Ovary (tissue), 9 donors: ENCODE results near the gene MPRIP. TPM values are rescaled to one million over a fixed set of nuclear protein-coding genes. Genes with fewer than 3 reads are reported as not detected.
A peak's percentile ranks its signal among the peaks of the same experiment; 100 is the strongest.

Source experiments
- DNase-seq, 5 donors: peaks; one replicate each; pipeline ENCODE4 v3.0.0-alpha.2; 2019 to 2020
- H3K27ac ChIP-seq, 2 donors: fragments of 200-600 bp; one replicate each; pipeline versions ENCODE4 v1.5.1 to v1.8.0; 2019 to 2022
- H3K27me3 ChIP-seq: fragments of 200-600 bp; one replicate; pipeline ENCODE4 v1.8.0; 2022
- H3K36me3 ChIP-seq: fragments of 200-600 bp; sonication (generic); one replicate; pipeline ENCODE4 v1.5.1; 2019
- H3K4me1 ChIP-seq: one replicate; pipeline ENCODE4 v1.8.1; 2013; ENCODE audit warnings: mild to moderate bottlenecking, moderate library complexity; ENCODE audit not compliant: insufficient read depth
- H3K4me3 ChIP-seq: fragments of 200-600 bp; sonication (generic); one replicate; pipeline ENCODE4 v1.5.1; 2017
- H3K9me3 ChIP-seq, 2 donors: fragments of 200-600 bp in 1 of 2; sonication (generic) in 1 of 2; one replicate each; pipeline versions ENCODE4 v1.5.1 to v1.8.1; 2013 to 2019; ENCODE audit warnings: mild to moderate bottlenecking in 1 of 2, moderate library complexity in 1 of 2
- CTCF ChIP-seq, 3 donors: fragments of 450-650 bp in 2 of 3; fragments of 200-600 bp in 1 of 3; IDR thresholded peaks; one replicate each; pipeline versions ENCODE4 v1.5.1 to v1.8.0; 2016 to 2022; ENCODE audit warnings: antibody characterized with exemption in 3 of 3, mild to moderate bottlenecking in 1 of 3
- EP300 ChIP-seq: sonication (generic); formaldehyde crosslinking; IDR thresholded peaks from one replicate; pipeline ENCODE4 v1.6.1; 2017; ENCODE audit warnings: antibody characterized with exemption
- POLR2A ChIP-seq: fragments of 450-650 bp; IDR thresholded peaks from one replicate; pipeline ENCODE4 v1.6.1; 2017; ENCODE audit warnings: antibody characterized with exemption, mild to moderate bottlenecking, moderate library complexity
- WGBS, 3 donors: extraction: QIAGEN DNeasy Blood & Tissue Kit in 1 of 3; methylation state at CpG; one replicate each; pipeline versions ENCODE4 v1.1.5 to v1.1.7; 2013 to 2017; 5-methylcytosine and 5-hydroxymethylcytosine counted together
- intact Hi-C, 4 donors: fragments of 100-400 bp; cut with DNase I; formaldehyde crosslinking; loops; one replicate each; pipeline versions ENCODE4 v1.11.0 to v1.15.1; 2022 to 2023
- polyA plus RNA-seq, 2 donors: library from polyadenylated mRNA; stranded (reverse); fragments of 200-250 nt in 1 of 2; fragments of 350-450 nt in 1 of 2; fragmentation: Illumina TruSeq in 1 of 2; extraction: RNeasy Lipid Tissue Mini Kit (QIAGEN cat#74804) in 1 of 2; gene quantifications; one replicate each; pipeline ENCODE4 v1.2.3, GENCODE V29; 2013 to 2014
- total RNA-seq, 7 donors: library from RNA; depleted of rRNA in 2 of 7; stranded (reverse); fragments of >200 nt in 2 of 7; fragmentation: NEBNext Ultra II Directional in 3 of 7; extraction: Animal tissue kit (Norgen Biotek cat#: 25700) in 3 of 7; gene quantifications; one replicate each; pipeline versions ENCODE4 v1.1.0 to v1.2.4, GENCODE V29; 2016 to 2023
- donor health status: DM: no; HTN: no; CAD: no; lungs with moderate emphysema.
- donor health status: DM: no; HTN: no; CAD: no.
- donor health status: Bipolar disorder and iron deficiency.
- donor health status: DM: yes; HTN: yes; CAD: no.
- donor health status: DM: no; HTN: no; CAD: no.
- donor health status: DM: yes; HTN: yes; CAD: no.

MPRIP gene
- total and polyA plus RNA-seq, 9 donors, result 72.3 to 256 (median 202) TPM

- intact Hi-C loops, result no loop called here
- TF ChIP-seq POLR2A, result no peak
- TF ChIP-seq CTCF (IDR thresholded peaks at IDR 0.05), result no peak
- no peak for TF ChIP-seq EP300
- H3K9me3 ChIP-seq, result no peaks in the 10 kb centered on the region
- no peaks in the 10 kb centered on the region for H3K27me3 ChIP-seq
- no peaks in the 10 kb centered on the region for H3K4me1 ChIP-seq
- no peak for DNase-seq
- no peak overlapping the region for H3K27ac ChIP-seq
- no peaks in the 10 kb centered on the region for H3K36me3 ChIP-seq
- no peak overlapping the region for H3K4me3 ChIP-seq
- 89 to 97% (median 96%) methylated on average over 5 of the region's 5 CpGs for WGBS, 3 donors
These were observed 108.8 kb downstream of the MPRIP start for GRCh38 chr17:17151055-17151454.

GRCh38 chr17:17151541-17151940 lies 109.3 kb downstream of the MPRIP start:
- Histone ChIP-seq H3K4me1 (no peaks in the 10 kb centered on the region), H3K9me3 (no peaks in the 10 kb centered on the region), H3K36me3 (no peaks in the 10 kb centered on the region), H3K4me3 (no peak overlapping the region), H3K27me3 (no peaks in the 10 kb centered on the region), H3K27ac (no peak overlapping the region)
- no peak for DNase-seq
- TF ChIP-seq EP300, result no peak
- TF ChIP-seq CTCF (IDR thresholded peaks at IDR 0.05), result no peak
- no peak for TF ChIP-seq POLR2A
- WGBS, 3 donors, result 93 to 97% (median 96%) methylated on average over 3 of the region's 3 CpGs
- intact Hi-C loops, result no loop called here

- peak; percentile 60 to 78 (median 64) for DNase-seq
- no peaks in the 10 kb centered on the region for H3K27me3 ChIP-seq
- no peak overlapping the region for H3K4me3 ChIP-seq
- H3K27ac ChIP-seq, result no peak overlapping the region
- no peaks in the 10 kb centered on the region for H3K4me1 ChIP-seq
- WGBS, 3 donors, result 38 to 50% (median 47%) methylated on average over 8 of the region's 8 CpGs
- no peaks in the 10 kb centered on the region for H3K36me3 ChIP-seq
- intact Hi-C loops, result no loop called here
- no peaks in the 10 kb centered on the region for H3K9me3 ChIP-seq
- TF ChIP-seq EP300, result no peak
- no peak for TF ChIP-seq CTCF (IDR thresholded peaks at IDR 0.05)
- no peak for TF ChIP-seq POLR2A
These were observed 109.7 kb downstream of the MPRIP start for GRCh38 chr17:17151962-17152361.

- 85 to 90% (median 88%) methylated on average over 4 of the region's 4 CpGs for WGBS, 3 donors
These were observed 110.1 kb downstream of the MPRIP start for GRCh38 chr17:17152385-17152784.

More at GRCh38 chr17:17152385-17152784, 110.1 kb downstream of the MPRIP start:
- Histone ChIP-seq H3K27ac (no peak overlapping the region), H3K27me3 (no peaks in the 10 kb centered on the region), H3K4me3 (no peak overlapping the region), H3K4me1 (no peaks in the 10 kb centered on the region), H3K36me3 (no peaks in the 10 kb centered on the region), H3K9me3 (no peaks in the 10 kb centered on the region)
- TF ChIP-seq CTCF (IDR thresholded peaks at IDR 0.05), result no peak
- no peak for TF ChIP-seq POLR2A
- TF ChIP-seq EP300, result no peak
- intact Hi-C loops, result no loop called here
- no peak for DNase-seq
